Measurements from ENCODE around the gene TBX21.

The TBX21 gene

GRCh38 chr17:47792457-47792856 is 59.4 kb downstream of the TBX21 start:
- DNase-seq (ENCODE audit: low read depth) = no peak
- no peak overlapping the region for H3K4me3 ChIP-seq (ENCODE audit: low read depth, low read length)
- no peak for TF ChIP-seq CTCF (IDR thresholded peaks at IDR 0.05; ENCODE audit: low read depth, low read length, missing control alignments)

- H3K4me3 ChIP-seq (ENCODE audit: low read depth, low read length) = no peak overlapping the region
- no peak for TF ChIP-seq CTCF (IDR thresholded peaks at IDR 0.05; ENCODE audit: low read depth, low read length, missing control alignments)
- DNase-seq (ENCODE audit: low read depth) = no peak
These were observed 59.9 kb downstream of the TBX21 start for GRCh38 chr17:47792979-47793378.

All from GM12864 (cell line).